Motor neuron (in vitro differentiated cells): ENCODE results near the gene ZNF385A. TPM values are rescaled to one million over a fixed set of nuclear protein-coding genes. Genes with fewer than 3 reads are reported as not detected.
A peak's percentile ranks its signal among the peaks of the same experiment; 100 is the strongest.

Source experiments
- ATAC-seq, 8 experiments: fragments of 200-7000 bp; cut with Tn5 transposase; replicated peaks in 6 of 8; 2 replicates each; pipeline ENCODE4 v1.8.0; 2021; ENCODE audit warnings: mild to moderate bottlenecking in 8 of 8, moderate library complexity in 8 of 8
- H3K27ac ChIP-seq, 2 donors: fragments of 250-450 bp; sonication (Bioruptor Pico); 2 replicates each; pipeline ENCODE4 v1.9.0; 2021; ENCODE audit warnings: antibody characterized with exemption in 2 of 2, mild to moderate bottlenecking in 2 of 2, moderate library complexity in 1 of 2
- H3K4me1 ChIP-seq, 2 donors: fragments of 250-450 bp; sonication (Bioruptor Pico); replicated peaks in 1 of 2; 2 replicates each; pipeline ENCODE4 v1.6.1; 2021; ENCODE audit warnings: antibody characterized with exemption in 2 of 2, mild to moderate bottlenecking in 2 of 2, moderate library complexity in 1 of 2
- H3K4me3 ChIP-seq, 5 donors: fragments of 250-450 bp; sonication (Bioruptor Pico); 2 replicates each; pipeline ENCODE4 v1.9.0; 2021; ENCODE audit warnings: antibody characterized with exemption in 5 of 5, mild to moderate bottlenecking in 5 of 5, moderate library complexity in 4 of 5
- WGBS, 10 experiments: fragments of 450-650 bp; shearing (Covaris generic); methylation state at CpG; one replicate each; pipeline ENCODE4 v1.0.0; 2022; 5-methylcytosine and 5-hydroxymethylcytosine counted together
- in situ Hi-C, 9 experiments: fragments of 400-800 bp; cut with MboI; loops; one replicate each; pipeline ENCODE4 v1.15.0; 2021; ENCODE audit warnings: low sequenced_read_pairs in 9 of 9, low pct_unique_long_range_greater_than_20kb in 2 of 9; ENCODE audit not compliant: unreplicated experiment in 9 of 9
- total RNA-seq, 8 experiments: library from RNA; unstranded; fragments of 300-600 nt; gene quantifications; 2 replicates each; pipeline versions ENCODE4 v1.2.3 to v1.2.4, GENCODE V29; 2022

Gene ZNF385A
- total RNA-seq, 8 experiments from 2014 or later, result 1.3 to 8.6 (median 3.7) TPM

GRCh38 chr12:54411391-54412241 is 27.1 kb upstream of the ZNF385A start:
- Histone ChIP-seq H3K4me1 (no peaks in the 10 kb centered on the region), H3K27ac (no peak overlapping the region), H3K4me3 (no peak overlapping the region)
- in situ Hi-C loops, result no loop called here
- WGBS, 10 experiments, result 0 to 100% (median 80%) methylated on average over 1 to 3 of the region's 10 CpGs; no CpG with 5 or more reads in 3 of the 10 experiments
- ATAC-seq, result peak; percentile 8 to 91 (median 49)

- ATAC-seq, result no peak
- in situ Hi-C loops, result no loop called here
- WGBS, 10 experiments, result 71 to 100% (median 100%) methylated on average over 1 to 3 of the region's 8 CpGs; no CpG with 5 or more reads in 7 of the 10 experiments
- Histone ChIP-seq H3K27ac (no peak overlapping the region), H3K4me1 (no peaks in the 10 kb centered on the region), H3K4me3 (no peak overlapping the region)
Observed at GRCh38 chr12:54409267-54409666, 24.7 kb upstream of the ZNF385A start.

- Histone ChIP-seq H3K4me1 (no peaks in the 10 kb centered on the region), H3K4me3 (no peak overlapping the region), H3K27ac (no peak overlapping the region)
- ATAC-seq, result no peak
- 0 to 93% (median 70%) methylated on average over 1 to 5 of the region's 5 CpGs; no CpG with 5 or more reads in 1 of the 10 experiments for WGBS, 10 experiments
- in situ Hi-C loops, result no loop called here
Observed at GRCh38 chr12:54407183-54407905, 22.8 kb upstream of the ZNF385A start.

- H3K4me3 ChIP-seq, result no peak overlapping the region
- no peaks in the 10 kb centered on the region for H3K4me1 ChIP-seq
- H3K27ac ChIP-seq, result no peak overlapping the region
- in situ Hi-C loops, result no loop called here
- WGBS, 10 experiments, result 100% methylated on average over 1 to 2 of the region's 7 CpGs; no CpG with 5 or more reads in 7 of the 10 experiments
- ATAC-seq, result no peak
Observed at GRCh38 chr12:54405573-54405972, 21.0 kb upstream of the ZNF385A start.

GRCh38 chr12:54405106-54405505 is 20.6 kb upstream of the ZNF385A start:
- Histone ChIP-seq H3K27ac (no peak overlapping the region), H3K4me3 (no peak overlapping the region), H3K4me1 (no peaks in the 10 kb centered on the region)
- WGBS, 10 experiments, result 80 to 100% (median 100%) methylated on average over 1 to 2 of the region's 10 CpGs; no CpG with 5 or more reads in 7 of the 10 experiments
- in situ Hi-C loops, result no loop called here
- ATAC-seq, result no peak

- ATAC-seq, result peak in 4 of 8 experiments; percentile 20 to 70 (median 28)
- in situ Hi-C loops, result no loop called here
- Histone ChIP-seq H3K27ac (no peak overlapping the region), H3K4me1 (no peaks in the 10 kb centered on the region), H3K4me3 (no peak overlapping the region)
- WGBS, 10 experiments, result 0 to 80% (median 55%) methylated on average over 1 to 9 of the region's 11 CpGs; no CpG with 5 or more reads in 2 of the 10 experiments
Observed at GRCh38 chr12:54404061-54405004, 19.8 kb upstream of the ZNF385A start.

GRCh38 chr12:54401119-54401518 is 16.6 kb upstream of the ZNF385A start:
- 80 to 100% (median 92%) methylated on average over 2 of the region's 2 CpGs; no CpG with 5 or more reads in 7 of the 10 experiments for WGBS, 10 experiments
- in situ Hi-C loops, result no loop called here
- H3K27ac ChIP-seq, result no peak overlapping the region
- peak in 4 of 8 experiments; percentile 35 to 79 (median 62) for ATAC-seq
- H3K4me1 ChIP-seq, result no peaks in the 10 kb centered on the region
- H3K4me3 ChIP-seq, result no peak overlapping the region

- Histone ChIP-seq H3K4me3 (no peak overlapping the region), H3K4me1 (no peaks in the 10 kb centered on the region), H3K27ac (no peak overlapping the region)
- WGBS, 10 experiments, result 43 to 90% (median 50%) methylated on average over 2 to 4 of the region's 8 CpGs; no CpG with 5 or more reads in 3 of the 10 experiments
- in situ Hi-C loops, result loop anchor here in 2 of 9 experiments (10.0 to 25.0 kb wide), 2 partner anchors 46 to 387 kb away; partner anchors contain the start of genes HOXC8 (in 1 of the 2) and HOXC9 (in 1 of the 2)
- ATAC-seq, result peak; percentile 79 to 98 (median 88)
Observed at GRCh38 chr12:54398995-54399793, 14.7 kb upstream of the ZNF385A start.

GRCh38 chr12:54398218-54398617 is 13.7 kb upstream of the ZNF385A start:
- H3K4me3 ChIP-seq, result no peak overlapping the region
- peaks cover 0 to 4% of the 10 kb centered on the region in 2 donors for H3K4me1 ChIP-seq
- WGBS, 10 experiments, result 78 to 100% (median 100%) methylated on average over 1 to 2 of the region's 2 CpGs; no CpG with 5 or more reads in 5 of the 10 experiments
- in situ Hi-C loops, result loop anchor here in 2 of 9 experiments (10.0 to 25.0 kb wide), 2 partner anchors 47 to 386 kb away; partner anchors contain the start of genes HOXC8 (in 1 of the 2) and HOXC9 (in 1 of the 2)
- no peak overlapping the region for H3K27ac ChIP-seq
- no peak for ATAC-seq

- in situ Hi-C loops, result loop anchor here in 2 of 9 experiments (10.0 to 25.0 kb wide), 2 partner anchors 48 to 385 kb away; partner anchors contain the start of genes HOXC8 (in 1 of the 2) and HOXC9 (in 1 of the 2)
- Histone ChIP-seq H3K4me1 (peaks cover under 1 to 8% of the 10 kb centered on the region in 2 donors), H3K4me3 (no peak overlapping the region), H3K27ac (no peak overlapping the region)
- whole genome bisulfite sequencing, 10 experiments, result 80 to 83% methylated on average over 1 of the region's 1 CpG; no CpG with 5 or more reads in 8 of the 10 experiments
- no peak for ATAC-seq
Observed at GRCh38 chr12:54397157-54397556, 12.6 kb upstream of the ZNF385A start.

GRCh38 chr12:54395545-54395944 is 11.0 kb upstream of the ZNF385A start:
- in situ Hi-C loops, result loop anchor here in 2 of 9 experiments (10.0 to 25.0 kb wide), 2 partner anchors 49 to 383 kb away; partner anchors contain the start of genes HOXC8 (in 1 of the 2) and HOXC9 (in 1 of the 2)

More at GRCh38 chr12:54395545-54395944, 11.0 kb upstream of the ZNF385A start:
- ATAC-seq, result no peak
- H3K4me1 ChIP-seq, result peaks cover 13% of the 10 kb centered on the region in 2 donors
- H3K27ac ChIP-seq, result no peak overlapping the region
- no peak overlapping the region for H3K4me3 ChIP-seq
